ENCODE measurements around the gene SEC14L5.
"Not testable (repeated sequence)": the region's sequence is repeated elsewhere in the genome, so short reads cannot be mapped to it uniquely, and the experiment has no call there.

Gene SEC14L5

DNA sequence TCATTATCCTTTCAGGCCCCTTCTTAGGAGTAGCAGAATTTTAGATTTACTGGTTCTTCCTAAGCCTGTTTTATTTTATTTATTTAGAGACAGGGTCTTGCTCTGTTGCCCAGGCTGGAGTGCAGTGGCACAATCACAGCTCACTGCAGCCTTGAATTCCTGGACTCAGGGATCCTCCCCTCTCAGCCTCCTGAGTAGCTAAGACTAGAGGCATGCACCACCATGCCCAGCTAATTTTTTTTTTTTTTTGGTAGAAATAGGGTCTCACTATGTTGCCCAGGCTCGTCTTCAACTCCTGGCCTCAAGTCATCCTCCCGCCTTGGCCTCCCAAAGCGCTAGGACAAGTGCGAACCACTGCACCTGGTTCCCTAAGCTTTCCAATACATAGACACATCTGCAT, 28.5 kb upstream of the SEC14L5 start:
- not testable (repeated sequence) for DNase-seq (ENCODE audit: low read depth in 4 of 4, low spot score in 1 of 4)

DNA sequence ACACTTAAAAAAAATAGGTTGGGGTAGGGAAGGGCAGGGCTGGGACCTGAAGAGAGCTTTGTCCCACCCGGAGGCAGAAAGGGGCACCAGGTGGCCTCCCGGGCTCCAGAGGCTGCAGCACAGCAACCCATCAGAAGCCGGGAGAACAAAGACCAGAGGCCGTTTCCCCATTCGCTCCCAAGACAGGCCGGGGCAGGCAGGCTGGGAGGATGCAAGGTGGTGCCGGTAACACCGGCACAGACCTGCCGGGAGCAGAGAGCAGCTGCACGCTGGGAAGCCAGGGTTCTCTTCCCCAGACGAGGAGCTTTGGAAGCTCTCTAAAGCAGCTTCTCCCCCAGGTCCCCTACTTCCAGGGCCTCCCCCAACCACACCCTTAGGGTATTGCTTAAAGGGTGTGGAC, 26.7 kb upstream of the SEC14L5 start:
- no peak for DNase-seq (ENCODE audit: low read depth in 4 of 4, low spot score in 1 of 4)

DNA sequence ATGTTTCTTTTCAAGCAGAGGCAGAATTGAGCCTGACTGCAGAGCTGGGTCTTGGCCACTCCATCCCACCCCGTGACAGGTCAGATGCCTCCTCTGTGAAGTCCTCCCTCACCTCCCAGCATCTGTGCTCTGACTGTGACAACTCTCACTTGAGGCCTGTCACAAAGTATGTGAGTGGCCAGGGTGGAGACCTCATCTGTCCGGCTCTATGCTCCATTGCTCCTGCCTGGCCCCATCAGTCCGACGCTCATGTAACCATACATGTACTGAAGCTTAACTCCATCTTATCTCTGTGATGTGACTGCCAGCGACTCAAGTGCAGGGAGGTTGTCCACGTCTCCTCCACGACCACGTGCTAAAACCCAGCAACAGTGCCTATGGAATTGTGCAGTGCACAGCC, 24.7 kb upstream of the SEC14L5 start:
- DNase-seq (ENCODE audit: low read depth in 4 of 4, low spot score in 1 of 4) = no peak

DNA sequence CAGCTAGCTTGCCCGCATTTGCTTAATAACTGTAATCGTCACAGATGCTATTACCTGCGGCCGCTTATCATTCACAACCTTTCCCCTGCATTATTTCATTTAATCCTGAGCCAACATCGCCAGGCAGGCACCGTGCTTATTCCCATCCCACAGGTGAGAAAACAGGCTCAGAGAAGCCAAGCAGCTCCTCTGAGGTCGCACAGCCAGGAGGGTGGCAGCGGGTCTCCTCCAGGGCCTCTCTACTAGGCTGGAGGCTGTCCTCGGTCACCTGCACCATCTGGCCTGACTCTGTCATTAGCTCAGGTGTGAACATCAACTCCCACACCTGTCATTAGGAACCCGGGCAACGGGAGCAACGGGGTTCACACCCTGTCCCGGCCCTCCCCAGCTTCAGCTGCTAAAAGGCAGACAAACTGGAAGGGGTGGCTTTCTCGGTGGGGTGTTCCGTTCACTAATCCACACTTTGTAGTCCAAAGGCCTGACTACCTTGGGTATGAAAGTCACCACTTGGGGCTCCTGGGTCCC, 24.2 kb upstream of the SEC14L5 start:
- DNase-seq (ENCODE audit: low read depth in 4 of 4, low spot score in 1 of 4) = no peak

DNA sequence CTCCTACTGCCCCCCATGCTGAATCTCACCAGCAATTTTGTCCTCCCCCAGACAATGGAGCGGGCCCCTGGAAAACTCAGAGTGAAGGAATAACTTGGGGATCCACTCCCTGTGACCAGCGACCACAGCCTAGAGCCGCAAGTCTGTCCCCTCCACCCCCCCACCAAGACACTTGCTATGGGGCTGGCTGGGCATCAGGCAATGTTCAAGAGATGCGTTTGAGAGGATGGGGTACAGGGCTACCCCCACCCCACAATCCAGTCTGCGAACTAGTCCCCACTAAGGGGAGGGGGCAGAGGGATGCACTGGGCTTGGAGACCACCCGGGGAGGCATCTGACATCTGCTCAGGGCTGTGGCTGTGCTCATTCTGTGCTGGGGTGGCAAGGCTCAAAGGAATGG, 23.5 kb upstream of the SEC14L5 start:
- no peak for DNase-seq (ENCODE audit: low read depth in 4 of 4, low spot score in 1 of 4)

DNA sequence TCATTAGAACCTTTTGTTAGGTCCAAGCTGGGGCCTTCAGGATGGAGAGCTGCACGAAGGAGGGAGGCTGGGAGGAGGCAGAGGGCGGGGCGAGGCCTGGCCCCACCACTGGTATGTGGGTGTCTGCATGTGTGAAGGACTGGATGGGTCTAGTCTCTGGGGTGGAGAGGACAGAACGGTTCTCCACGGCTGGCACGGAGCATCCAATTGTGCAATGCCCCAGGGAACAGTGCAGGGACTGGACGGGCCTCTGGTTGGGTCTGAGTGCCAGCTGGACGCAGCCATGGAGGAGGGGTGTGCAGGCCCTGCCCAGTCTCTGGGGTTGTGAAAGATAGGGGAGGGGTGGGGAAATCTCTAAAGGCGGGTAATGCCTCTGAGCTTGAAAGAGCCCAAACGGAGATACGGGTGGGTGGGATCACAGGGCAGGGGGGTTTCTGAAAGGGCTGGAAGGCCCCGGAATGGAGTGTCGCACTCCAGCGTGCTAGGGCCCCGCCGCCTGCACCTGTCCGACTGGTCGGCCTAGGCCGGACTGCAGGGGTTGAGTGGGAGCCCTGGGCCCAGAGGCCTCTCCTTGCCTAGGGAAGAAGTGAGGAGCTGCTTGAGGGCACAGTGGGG, 22.8 kb upstream of the SEC14L5 start:
- DNase-seq (ENCODE audit: low read depth in 4 of 4, low spot score in 1 of 4) = no peak

DNA sequence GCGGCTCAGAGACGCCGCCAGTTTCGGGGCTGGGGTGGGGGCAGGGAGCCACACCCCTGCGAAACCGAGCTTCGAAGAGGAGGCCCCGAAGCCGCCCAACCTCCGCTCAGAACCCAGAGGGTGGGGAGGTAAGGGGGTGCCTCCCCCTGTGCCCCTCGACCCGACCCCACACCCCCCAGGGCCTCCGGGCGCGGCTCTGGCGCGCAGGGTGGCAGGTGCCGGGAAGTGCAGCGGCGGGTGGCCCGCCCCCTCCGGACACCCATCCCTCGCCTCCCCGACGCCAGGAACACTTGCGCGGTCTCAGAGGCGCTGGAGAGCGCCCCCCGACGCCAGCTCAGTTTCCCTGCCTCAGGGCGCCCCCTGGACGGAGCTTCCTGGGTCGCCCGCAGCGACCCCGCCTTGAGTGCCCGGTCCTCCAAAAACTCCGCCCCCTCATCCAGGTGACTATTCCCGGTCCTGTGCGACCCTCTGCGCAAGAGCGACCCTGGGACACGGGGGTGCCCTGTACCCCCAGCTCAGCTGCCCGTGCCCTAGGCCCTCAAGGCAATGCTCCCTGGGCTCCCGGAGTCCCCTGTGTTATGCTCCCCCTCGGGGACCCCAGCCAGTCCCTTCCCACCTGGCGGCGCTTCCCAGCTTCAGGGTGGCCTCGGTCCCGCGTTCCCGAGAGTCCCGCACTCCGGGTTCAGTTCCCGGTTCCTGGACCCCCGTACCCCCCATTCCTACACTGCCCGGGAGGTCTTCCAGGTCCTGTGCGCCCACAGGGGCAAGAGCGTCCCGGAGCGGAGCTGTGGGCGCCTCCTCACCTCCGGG, 21.7 kb upstream of the SEC14L5 start:
- DNase-seq (ENCODE audit: low read depth in 4 of 4, low spot score in 1 of 4) = no peak

DNA sequence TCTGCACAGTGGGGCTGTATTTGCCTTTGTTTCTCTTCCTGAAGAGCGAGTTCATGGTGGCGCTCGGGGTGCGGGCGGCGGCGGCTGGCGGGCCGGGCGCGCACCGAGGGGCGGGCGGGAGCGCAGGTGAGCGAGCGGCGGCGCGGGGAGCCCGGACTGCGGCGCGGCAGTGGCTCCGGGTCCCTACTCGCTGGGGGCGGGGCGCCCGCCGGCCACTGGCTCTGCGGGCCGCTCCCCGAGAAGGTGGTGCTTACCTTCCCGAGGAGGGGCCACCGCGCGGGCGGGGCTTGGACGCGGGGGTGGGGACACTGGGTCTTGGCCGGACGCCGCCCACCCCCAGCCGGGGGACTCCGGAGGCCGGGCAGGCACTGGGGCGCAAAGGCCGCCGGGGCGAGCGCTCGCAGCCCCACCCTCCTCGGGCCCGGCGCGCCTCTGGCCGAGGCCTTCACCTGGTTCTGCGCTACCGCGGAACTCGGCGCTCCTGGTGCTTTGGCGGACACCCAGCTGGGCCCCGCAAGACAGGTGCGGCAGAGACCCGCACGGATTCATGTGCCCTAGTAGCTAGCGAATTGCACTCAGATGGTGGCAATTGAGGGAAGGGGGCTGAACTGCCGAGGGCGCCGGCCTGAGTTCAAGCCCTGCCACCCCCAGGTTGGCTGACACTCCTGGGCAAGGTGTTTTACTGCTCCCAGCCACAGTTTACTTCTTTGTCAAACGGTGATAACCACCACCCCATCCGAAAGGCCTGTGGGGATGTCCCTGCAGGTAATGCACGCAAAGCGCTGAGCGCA, 20.9 kb upstream of the SEC14L5 start, which contains the start of gene PPL:
PPL (minus strand) TSS at position 158 of the 791 bp plus-strand sequence; CDS start at position 55, 103 bp downstream.
- DNase-seq (ENCODE audit: low read depth in 4 of 4, low spot score in 1 of 4) = no peak

DNA sequence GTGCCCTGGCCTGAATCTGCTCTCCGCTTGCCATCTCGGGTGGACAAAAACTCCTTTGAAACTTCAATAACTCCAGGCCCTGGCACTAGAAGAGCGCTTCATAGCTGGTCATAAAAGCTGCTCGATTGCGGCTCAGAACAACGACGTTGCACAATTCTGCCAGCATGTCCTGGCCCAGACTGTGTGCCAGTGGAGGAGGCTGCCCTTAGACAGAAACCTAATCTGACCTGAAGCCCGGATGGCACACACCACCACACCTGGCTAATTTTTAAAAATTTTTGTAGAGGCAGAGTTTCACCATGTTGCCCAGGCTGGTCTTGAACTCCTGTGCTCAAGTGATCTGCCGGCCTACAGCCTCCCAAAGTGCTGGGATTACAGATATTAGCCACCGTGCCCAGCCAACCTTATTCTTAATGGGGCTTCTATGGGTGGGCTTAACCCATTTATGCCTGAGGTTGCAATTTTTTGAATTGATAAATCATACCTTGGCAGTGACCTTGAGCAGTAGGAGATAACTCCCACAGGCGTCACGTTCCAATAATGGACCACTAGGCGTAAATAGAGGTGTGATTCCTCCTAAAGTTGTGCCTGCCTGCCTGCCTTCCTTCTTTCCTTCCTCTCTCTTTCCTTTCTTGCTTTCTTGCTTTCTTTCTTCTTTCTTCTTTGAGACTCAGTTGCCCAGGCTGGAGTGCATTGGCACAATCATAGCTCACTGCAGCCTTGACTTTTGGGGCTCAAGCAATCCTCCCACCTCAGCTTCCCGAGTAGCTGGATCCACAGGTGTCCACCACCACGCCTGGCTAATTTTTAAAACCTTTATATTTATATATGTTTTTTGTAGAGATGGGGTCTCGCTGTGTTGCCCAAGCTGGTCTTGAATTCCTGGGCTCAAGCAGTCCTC, 20.1 kb upstream of the SEC14L5 start:
- DNase-seq (ENCODE audit: low read depth in 4 of 4, low spot score in 1 of 4) = no peak

DNA sequence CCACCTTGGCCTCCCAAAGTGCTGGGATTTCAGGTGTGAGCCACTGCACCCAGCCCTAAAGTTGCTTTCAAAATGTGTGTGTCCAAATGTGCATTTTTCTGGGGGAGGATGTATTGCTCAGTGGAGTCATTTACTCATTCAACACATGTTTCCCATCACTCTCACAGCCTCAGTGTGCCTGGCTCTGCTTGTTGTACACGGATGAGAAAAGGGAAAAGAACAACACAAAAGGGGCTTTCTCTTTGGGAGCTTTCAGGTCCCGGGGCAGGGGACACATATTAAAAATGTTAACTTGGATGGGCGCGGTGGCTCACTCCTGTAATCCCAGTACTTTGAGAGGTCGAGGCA, 19.5 kb upstream of the SEC14L5 start:
- DNase-seq (ENCODE audit: low read depth in 4 of 4, low spot score in 1 of 4) = no peak

DNA sequence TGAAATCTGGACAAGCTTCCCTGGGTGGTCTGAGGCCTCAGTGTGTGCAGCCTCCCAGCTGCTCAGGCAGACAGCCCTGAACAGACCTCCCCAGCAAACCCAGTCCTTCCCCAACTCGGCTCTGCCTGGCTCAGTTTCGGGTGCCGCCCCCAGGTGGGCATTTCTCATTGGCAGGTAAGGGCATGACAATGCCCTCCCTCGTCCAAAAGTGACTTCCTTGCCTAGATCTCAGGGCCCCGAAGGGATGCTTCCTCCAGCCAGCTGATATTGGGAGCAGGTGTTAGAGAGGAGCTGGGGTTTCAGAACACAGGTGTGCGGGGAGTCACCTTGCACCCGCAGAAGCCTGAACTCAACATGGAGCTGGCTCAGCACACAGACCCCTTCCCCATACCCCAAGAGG, 17.4 kb upstream of the SEC14L5 start:
- no peak for DNase-seq (ENCODE audit: low read depth in 4 of 4, low spot score in 1 of 4)

DNA sequence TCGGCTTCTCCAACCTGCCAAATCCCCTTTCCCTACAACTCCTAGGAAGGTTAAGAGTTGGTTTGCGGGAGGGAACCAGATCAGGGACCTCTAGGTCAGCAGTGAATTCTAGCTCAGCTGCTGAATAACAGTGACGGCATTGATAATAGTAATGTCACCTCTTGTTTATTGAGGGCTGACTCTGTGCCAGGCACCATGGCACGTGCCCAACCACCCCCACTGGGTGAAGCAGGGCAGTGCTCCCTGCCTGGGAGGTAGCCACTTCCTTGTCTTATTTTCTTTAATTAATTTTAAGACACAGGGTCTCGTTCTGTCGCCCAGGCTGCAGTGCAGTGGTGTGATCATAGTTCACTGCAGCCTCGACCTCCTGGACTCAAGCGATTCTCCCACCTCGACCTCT, 15.6 kb upstream of the SEC14L5 start:
- no peak for DNase-seq (ENCODE audit: low read depth in 4 of 4, low spot score in 1 of 4)

DNA sequence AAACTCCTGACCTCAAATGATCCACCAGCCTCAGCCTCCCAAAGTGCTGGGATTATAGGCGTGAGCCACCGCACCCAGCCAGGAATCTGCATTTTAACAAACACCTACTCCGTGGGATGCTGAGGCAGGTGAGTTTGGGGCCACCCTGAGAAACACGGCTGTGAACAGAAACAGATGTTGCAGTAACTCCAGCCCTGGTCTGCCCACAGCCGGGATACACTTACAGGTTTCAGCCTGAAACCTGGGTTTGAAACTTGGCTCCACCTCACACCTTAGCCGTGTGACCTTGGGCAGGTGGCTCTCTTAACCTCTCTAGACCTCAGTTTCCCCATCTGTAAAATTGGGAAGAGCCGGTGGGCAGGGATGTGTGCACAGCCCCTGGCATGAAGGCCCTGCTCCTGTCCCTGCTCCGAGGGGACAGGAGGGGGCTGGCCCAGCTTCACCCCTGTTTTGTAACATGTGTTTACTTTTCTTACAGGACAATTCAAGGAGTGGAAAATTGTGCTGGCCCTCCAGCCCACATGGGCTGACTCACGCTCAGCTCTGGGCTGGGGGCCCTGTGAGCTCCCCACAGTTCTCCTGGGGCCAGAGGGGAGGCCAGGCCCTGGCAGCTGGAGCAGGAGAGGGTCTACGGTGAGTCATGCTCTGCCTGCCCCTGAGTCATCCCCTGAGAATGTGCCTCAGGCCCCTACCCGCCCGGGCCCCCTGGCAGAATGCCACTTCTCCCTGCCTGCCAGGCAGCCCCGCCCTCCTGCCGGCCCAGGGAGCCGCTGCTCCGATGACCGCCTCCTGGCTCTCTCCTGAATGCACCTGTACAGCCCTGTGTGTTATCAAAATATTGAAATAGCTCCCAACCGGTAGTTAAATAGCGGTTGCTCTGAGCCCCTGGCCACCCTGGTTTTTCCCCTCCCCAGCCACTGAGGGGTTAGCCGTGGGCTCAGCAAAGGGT, 13.5 kb upstream of the SEC14L5 start:
- no peak for DNase-seq (ENCODE audit: low read depth in 4 of 4, low spot score in 1 of 4)

DNA sequence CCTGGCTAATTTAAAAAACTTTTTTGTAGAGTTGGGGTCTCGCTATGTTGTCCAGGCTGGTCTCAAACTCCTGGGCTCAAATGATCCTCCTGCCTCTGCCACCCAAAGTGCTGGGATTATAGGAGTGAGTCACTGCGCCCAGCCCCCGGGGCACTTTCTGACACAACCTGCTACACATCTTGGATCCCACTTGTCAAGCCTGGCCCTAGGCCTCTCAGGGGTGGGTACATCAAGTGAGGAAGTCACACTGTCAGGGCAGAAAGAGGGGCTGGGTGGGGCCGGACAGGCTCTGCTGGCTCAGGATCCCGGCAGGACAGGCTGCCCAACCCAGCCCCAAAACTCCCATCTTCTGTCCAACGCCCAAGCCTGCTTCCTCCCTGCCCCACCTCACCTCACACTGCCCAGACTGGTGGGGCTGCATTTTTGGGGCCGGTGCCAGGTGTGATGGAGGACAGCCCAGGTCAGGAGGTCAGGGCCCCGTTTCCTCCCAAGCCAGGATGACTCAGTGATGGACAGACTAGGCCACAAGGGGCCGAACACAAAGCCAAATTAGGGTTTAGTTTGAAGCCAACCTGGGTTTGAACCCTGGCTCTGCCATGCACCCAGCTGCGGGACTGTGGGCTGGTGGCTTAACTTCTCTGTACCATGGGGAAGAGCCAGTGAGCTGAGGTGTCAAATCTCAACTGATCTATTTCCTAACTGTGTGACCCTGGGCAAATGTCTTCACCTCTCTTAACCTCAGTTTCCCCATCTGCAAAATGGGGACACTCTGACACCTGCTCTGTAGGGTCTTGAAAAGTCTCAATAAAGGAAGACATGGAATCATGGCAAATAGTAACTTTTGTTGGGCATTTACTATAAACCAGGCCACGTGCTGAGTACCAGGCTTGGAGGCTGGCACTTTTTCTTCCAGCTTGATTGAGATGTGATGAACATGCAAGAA, 12.3 kb upstream of the SEC14L5 start:
- no peak for DNase-seq (ENCODE audit: low read depth in 4 of 4, low spot score in 1 of 4)

DNA sequence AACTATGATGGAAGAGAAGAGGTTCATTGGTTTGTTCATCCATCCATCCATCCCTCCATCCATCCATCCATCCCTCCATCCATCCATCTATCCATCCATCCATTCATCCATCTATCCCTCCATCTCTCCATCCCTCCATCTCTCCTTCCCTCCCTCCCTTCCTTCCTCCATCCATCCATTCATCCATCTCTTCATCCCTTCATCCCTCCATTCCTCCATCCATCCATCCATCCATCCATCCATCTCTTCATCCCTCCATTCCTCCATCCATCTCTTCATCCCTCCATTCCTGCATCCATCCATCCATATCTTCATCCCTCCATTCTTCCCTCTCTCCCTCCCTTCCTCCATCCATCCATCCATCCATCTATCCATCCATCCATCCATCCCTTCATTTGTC, 11.2 kb upstream of the SEC14L5 start:
- DNase-seq (ENCODE audit: low read depth in 4 of 4, low spot score in 1 of 4) = no peak

DNA sequence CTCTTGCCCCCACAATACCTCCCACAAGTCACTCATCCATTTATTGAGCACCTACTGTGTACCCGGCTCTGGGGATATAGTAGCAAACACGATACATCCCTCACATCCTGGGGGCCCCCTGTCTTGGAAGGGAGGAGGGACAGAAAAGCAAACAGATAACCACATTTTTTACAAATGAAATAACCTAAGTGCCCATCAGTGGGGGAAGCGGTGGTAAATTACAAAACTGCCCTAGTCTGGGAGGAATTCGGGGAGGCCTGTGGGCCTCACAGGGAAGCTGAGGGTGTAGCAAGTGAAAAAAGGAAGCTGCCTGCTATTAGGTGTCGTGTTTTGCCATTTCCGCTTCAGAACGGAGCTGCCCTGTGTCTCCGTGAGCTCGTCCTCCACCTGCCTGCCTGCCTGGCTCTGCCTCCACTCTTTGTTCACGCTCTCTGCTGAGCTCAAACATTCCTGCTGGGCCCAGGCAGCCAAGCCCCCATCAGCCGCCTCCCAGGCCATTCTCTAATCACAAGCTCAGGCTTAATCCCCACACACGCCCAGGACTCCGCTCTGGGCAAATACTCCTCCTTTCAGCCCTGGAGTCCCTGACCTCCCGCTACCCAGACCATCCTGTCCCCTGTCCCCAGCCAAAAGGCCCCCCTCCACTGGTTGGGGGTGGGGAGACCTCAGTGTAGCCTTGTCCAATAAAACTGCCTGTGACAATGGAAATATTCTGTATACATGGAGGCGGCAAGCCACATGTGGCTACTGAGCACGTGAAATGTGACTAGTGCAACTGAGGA, 10.2 kb upstream of the SEC14L5 start:
- DNase-seq (ENCODE audit: low read depth in 4 of 4, low spot score in 1 of 4) = no peak

DNA sequence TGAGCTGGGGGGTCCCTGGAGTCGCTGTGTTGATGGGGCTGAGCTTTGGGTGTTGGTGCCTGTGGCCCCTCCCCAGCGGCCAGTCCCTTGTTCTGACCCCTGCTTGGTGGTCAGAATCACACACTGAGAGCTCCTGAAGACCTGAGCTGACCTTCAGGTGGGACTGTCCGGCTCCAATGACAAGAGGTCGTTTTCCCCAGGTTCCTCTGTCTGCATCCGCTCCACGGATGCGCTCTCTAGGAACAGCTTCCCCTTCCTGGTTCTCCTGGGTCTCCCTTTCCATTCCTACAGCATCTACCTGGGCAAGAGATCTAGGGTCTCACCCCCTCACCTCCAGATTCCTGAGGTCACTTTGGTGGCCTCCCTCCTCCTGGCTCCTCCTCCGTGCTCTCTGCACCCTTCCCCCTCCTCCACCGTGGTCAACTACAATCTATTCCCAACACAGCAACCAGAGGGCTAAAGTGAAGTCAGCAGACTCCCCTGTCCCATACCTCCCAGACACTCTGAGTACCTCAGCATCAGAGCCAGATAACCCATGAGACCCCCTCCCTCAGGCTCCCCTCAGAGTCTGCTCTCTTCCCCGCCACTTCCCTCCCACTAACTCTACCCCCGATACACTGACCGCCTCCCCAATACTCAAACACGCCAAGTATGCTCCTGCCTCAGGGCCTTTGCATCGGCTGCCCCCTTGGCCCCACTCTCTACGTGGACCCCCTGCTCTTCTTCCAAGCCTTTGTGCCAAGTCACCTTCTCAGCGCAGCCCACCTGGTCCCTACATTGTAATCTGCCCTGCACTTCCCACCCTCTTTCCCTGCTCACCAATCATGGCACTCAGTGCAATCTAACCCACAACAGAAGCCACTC, 9.0 kb upstream of the SEC14L5 start:
- no peak for DNase-seq (ENCODE audit: low read depth in 4 of 4, low spot score in 1 of 4)
